GM23248 (cell line): Measurements from ENCODE around the gene C5AR2.

Experiments used
- EZH2 ChIP-seq: fragments of 200-600 bp; sonication (generic); IDR thresholded peaks from 2 replicates; pipeline ENCODE4 v1.6.1; 2018; ENCODE audit warnings: antibody characterized with exemption, mild to moderate bottlenecking; ENCODE audit not compliant: insufficient read depth, poor library complexity, severe bottlenecking
- EZH2phosphoT487 ChIP-seq: fragments of 200-600 bp; sonication (generic); IDR thresholded peaks from 2 replicates; pipeline ENCODE4 v1.6.1; 2018; ENCODE audit warnings: antibody characterized with exemption, moderate library complexity, mild to moderate bottlenecking, low read depth; ENCODE audit not compliant: insufficient read depth

GRCh38 chr19:47309608-47310007 is 22.4 kb upstream of the C5AR2 start, which contains the start of gene C5AR1:
- no peak for TF ChIP-seq EZH2
- TF ChIP-seq EZH2phosphoT487, result no peak
